ENCODE results near the gene ABCD3. TPM values are rescaled to one million over a fixed set of nuclear protein-coding genes. Genes with fewer than 3 reads are reported as not detected.
"Not testable (repeated sequence)": the region's sequence is repeated elsewhere in the genome, so short reads cannot be mapped to it uniquely, and the experiment has no call there.

ABCD3 gene
- 10 to 100 TPM; 33.4 to 42.8 (median 36.6) TPM for total RNA-seq

GRCh38 chr1:94417978-94418663, at the start of gene ABCD3:
Gene ABCD3 (plus strand): TSS chr1:94418389. CDS start chr1:94418479, 90 bp downstream.
- TF ChIP-seq CTCF (IDR thresholded peaks at IDR 0.05 in 4 of 5, conservative IDR thresholded peaks at IDR 0.05 in 1 of 5) (no peak), POLR2A (IDR thresholded peaks at IDR 0.05) (peak; percentile 83 to 91)
- Histone ChIP-seq H3K27me3 (no peaks in the 10 kb centered on the region), H3K4me3 (peak within 1 kb of the TSS; percentile 91 to 98 (median 94)), H3K4me1 (peaks cover 33 to 37% of the 10 kb centered on the region in 2 donors), H3K9me3 (no peaks in the 10 kb centered on the region), H3K36me3 (no peaks in the 10 kb centered on the region), H3K27ac (peak within 1 kb of the TSS; percentile 86 to 93 (median 88))
- in situ Hi-C loops (cut with MboI; ENCODE audit: low sequenced_read_pairs in 4 of 4) (no loop called here), intact Hi-C loops (cut with DNase I; ENCODE audit: low total_unique reads) (loop anchor here (5.0 kb wide), 4 partner anchors 171 to 1071 kb away; partner anchors contain the start of genes DR1 and TLCD4)
- peak; percentile 93 to 97 for DNase-seq
- ATAC-seq, result peak; percentile 89 to 91

GRCh38 chr1:94372771-94373170, 45.4 kb upstream of the ABCD3 start:
- in situ Hi-C loops (cut with MboI; ENCODE audit: low sequenced_read_pairs in 4 of 4); H3K27ac ChIP-seq; DNase-seq; intact Hi-C loops (cut with DNase I; ENCODE audit: low total_unique reads); H3K4me1 ChIP-seq; H3K36me3 ChIP-seq; H3K4me3 ChIP-seq; H3K27me3 ChIP-seq; H3K9me3 ChIP-seq; ATAC-seq: not testable (repeated sequence)

- DNase-seq; H3K27me3 ChIP-seq; ATAC-seq; intact Hi-C loops (cut with DNase I; ENCODE audit: low total_unique reads); H3K9me3 ChIP-seq; H3K4me3 ChIP-seq; H3K36me3 ChIP-seq; H3K4me1 ChIP-seq; in situ Hi-C loops (cut with MboI; ENCODE audit: low sequenced_read_pairs in 4 of 4); H3K27ac ChIP-seq: not testable (repeated sequence)
Measured at GRCh38 chr1:94373311-94373710, 44.9 kb upstream of the ABCD3 start.

- ATAC-seq; H3K27ac ChIP-seq; DNase-seq; H3K9me3 ChIP-seq; H3K4me1 ChIP-seq; in situ Hi-C loops (cut with MboI; ENCODE audit: low sequenced_read_pairs in 4 of 4); H3K36me3 ChIP-seq; H3K4me3 ChIP-seq; intact Hi-C loops (cut with DNase I; ENCODE audit: low total_unique reads); H3K27me3 ChIP-seq: not testable (repeated sequence)
Measured at GRCh38 chr1:94375666-94376065, 42.5 kb upstream of the ABCD3 start.

- H3K4me1 ChIP-seq; H3K27me3 ChIP-seq; intact Hi-C loops (cut with DNase I; ENCODE audit: low total_unique reads); H3K4me3 ChIP-seq; H3K36me3 ChIP-seq; ATAC-seq; H3K27ac ChIP-seq; in situ Hi-C loops (cut with MboI; ENCODE audit: low sequenced_read_pairs in 4 of 4); H3K9me3 ChIP-seq; DNase-seq: not testable (repeated sequence)
Measured at GRCh38 chr1:94378493-94378892, 39.7 kb upstream of the ABCD3 start.

GRCh38 chr1:94379615-94380014, 38.6 kb upstream of the ABCD3 start:
- Histone ChIP-seq H3K4me3 (no peak overlapping the region), H3K27ac (no peak overlapping the region), H3K9me3 (no peaks in the 10 kb centered on the region), H3K36me3 (no peaks in the 10 kb centered on the region), H3K27me3 (no peaks in the 10 kb centered on the region), H3K4me1 (no peaks in the 10 kb centered on the region)
- TF ChIP-seq CTCF (IDR thresholded peaks at IDR 0.05 in 4 of 5, conservative IDR thresholded peaks at IDR 0.05 in 1 of 5), result no peak
- no peak for TF ChIP-seq POLR2A (IDR thresholded peaks at IDR 0.05)
- in situ Hi-C loops (cut with MboI; ENCODE audit: low sequenced_read_pairs in 4 of 4), result no loop called here
- ATAC-seq (no peak), DNase-seq (no peak)
- intact Hi-C loops (cut with DNase I; ENCODE audit: low total_unique reads), result no loop called here

GRCh38 chr1:94382201-94382600, 36.0 kb upstream of the ABCD3 start:
- in situ Hi-C loops (cut with MboI; ENCODE audit: low sequenced_read_pairs in 4 of 4), result no loop called here
- DNase-seq, result no peak
- Histone ChIP-seq H3K9me3 (no peaks in the 10 kb centered on the region), H3K27ac (no peak overlapping the region), H3K4me1 (no peaks in the 10 kb centered on the region), H3K4me3 (no peak overlapping the region), H3K27me3 (no peaks in the 10 kb centered on the region), H3K36me3 (no peaks in the 10 kb centered on the region)
- no peak for ATAC-seq
- intact Hi-C loops (cut with DNase I; ENCODE audit: low total_unique reads), result no loop called here
- TF ChIP-seq POLR2A (IDR thresholded peaks at IDR 0.05) (no peak), CTCF (IDR thresholded peaks at IDR 0.05 in 4 of 5, conservative IDR thresholded peaks at IDR 0.05 in 1 of 5) (no peak)

All from gastrocnemius medialis (tissue), 4 donors.